NK-92 (cell line): ENCODE measurements around the gene MSI1.
"Not testable (repeated sequence)": the region's sequence is repeated elsewhere in the genome, so short reads cannot be mapped to it uniquely, and the experiment has no call there.

Experiments used
- DNase-seq: peaks from one replicate; lab custom pipeline; 2025; ENCODE audit not compliant: unreplicated experiment; lab: John Stamatoyannopoulos, UW

The MSI1 gene

DNA sequence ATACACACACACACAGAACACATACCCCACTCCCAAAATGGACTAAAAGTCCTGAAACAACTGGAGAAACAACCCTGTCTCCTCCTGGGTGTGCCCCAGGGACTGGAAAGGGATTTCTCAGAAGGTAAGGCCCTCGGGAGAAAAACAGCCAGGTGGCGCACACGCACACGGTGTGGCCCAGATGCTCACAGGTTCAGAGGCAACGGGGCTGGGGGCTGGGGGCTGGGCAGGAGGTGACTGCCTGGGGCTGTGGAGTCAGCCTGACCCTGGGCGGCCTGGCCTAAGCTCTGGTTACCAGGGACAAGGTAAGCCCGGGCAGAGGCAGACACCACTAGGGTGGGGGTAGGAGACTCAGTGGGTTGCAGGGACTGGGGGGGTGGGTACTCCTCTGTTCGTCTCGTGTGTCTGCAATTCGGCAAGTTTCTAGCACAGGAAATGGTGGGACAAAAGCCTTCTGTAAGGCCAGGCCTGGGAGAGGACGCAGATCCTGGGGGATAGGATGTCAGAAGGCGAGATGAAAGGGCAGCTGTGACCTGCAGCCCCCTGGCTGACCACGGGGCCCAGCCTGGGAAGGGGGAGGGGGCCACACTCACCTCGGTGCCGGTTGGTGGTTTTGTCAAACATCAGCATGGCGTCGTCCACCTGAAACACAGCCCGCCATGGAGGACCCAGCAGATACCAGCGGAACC, 10.4 kb downstream of the MSI1 start:
- DNase-seq: no peak

- DNase-seq: no peak
These were observed 11.9 kb downstream of the MSI1 start for GRCh38 chr12:120357104-120357503.

- DNase-seq: peak; percentile 4
These were observed 12.4 kb downstream of the MSI1 start for GRCh38 chr12:120356567-120357030.

GRCh38 chr12:120353556-120354317, 15.2 kb downstream of the MSI1 start:
- no peak for DNase-seq

GRCh38 chr12:120353136-120353535, 15.8 kb downstream of the MSI1 start:
- no peak for DNase-seq

DNA sequence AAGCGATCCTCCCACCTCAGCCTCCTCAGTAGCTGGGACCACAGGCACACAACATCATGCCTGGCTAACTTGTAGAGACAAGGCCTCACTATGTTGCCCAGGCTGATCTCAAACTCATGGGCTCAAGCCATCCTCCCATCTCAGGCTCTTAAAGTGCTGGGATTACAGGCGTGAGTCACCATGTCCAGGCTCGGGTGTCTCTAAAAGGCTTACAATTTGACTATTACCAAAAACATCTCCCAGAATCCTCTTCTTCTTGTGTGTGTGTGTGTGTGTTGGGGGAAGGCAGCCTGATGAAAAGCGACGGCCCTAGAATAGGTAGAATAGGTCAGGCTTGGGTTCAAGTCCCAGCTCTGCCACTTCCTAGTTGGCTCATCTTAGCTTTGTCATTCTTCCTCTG, 16.8 kb downstream of the MSI1 start:
- no peak for DNase-seq

DNA sequence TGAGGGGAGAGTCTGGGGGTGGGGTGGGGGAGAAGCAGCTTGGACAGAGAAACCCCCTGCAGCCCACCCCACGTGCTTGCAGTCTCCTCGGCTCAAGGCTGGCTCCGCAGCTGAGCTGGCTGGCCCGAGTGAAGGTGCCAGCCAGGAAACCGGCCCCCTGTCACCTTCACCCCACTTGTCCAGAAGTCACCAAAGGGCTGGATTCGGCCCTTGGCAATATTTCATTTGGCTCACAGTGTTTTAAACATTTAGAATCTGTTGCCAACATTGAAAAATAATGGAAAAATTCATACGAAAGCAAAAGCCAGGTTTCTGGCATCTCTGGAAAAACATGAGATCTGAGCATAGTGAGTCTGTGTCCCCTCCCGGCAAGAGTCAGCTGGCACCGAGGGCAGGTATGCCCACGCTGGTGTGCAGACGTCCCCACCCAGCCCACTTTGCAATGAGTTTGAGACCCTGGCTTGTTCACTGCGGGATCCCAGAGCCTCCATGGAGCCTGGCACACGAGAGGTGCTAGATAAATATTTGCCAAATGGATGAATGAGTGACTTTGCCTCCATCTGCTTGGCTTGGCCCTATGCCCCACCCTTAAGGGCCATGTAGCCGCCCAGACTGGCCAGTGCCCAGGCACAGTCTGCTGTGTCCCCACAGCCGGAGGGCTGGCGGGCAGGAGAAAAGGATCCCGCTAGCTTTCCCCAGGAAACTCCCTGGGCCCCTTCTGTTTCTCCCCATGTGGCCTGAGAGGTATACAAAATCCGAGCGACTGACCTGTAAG, 18.2 kb downstream of the MSI1 start:
- DNase-seq: no peak

DNA sequence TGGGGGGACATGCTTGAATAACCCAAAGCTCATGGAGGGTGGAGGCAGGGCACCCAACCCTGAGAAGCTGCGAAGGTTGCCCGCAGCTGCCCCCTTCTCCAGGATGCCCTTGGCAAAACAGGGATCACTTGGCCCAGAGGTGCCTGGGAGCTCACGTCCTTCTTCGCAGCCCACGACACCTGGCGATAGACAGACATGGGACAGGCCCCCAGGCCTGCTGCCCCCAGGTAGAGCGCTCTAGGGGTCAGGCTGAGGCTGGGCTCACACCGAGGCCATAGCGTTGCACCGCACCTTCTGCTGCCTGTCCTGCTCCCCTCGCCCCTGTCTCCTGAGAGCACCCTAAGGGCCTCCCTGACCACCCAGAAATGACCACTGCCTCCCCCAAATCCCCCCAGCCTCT, 21.2 kb downstream of the MSI1 start:
- no peak for DNase-seq

DNA sequence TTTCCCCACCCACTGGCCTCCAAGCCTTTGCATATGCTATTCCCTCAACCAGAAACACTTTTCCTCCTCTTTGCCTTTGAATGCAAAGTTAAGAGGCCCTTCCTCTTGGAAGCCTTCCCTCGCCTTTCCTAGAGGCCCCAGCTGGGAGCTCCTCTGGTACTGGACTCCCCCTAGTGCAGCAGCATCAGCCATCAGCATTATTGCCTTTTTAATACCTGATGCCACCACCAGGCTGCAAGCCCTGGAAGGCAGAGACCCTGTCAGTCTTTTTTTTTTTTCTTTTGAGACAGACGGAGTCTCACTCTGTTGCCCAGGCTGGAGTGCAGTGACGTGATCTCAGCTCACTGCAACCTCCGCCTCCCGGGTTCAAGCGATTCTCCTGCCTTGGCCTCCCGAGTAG, 22.3 kb downstream of the MSI1 start:
- DNase-seq: no peak

GRCh38 chr12:120346031-120346430, 22.9 kb downstream of the MSI1 start:
- DNase-seq: no peak

DNA sequence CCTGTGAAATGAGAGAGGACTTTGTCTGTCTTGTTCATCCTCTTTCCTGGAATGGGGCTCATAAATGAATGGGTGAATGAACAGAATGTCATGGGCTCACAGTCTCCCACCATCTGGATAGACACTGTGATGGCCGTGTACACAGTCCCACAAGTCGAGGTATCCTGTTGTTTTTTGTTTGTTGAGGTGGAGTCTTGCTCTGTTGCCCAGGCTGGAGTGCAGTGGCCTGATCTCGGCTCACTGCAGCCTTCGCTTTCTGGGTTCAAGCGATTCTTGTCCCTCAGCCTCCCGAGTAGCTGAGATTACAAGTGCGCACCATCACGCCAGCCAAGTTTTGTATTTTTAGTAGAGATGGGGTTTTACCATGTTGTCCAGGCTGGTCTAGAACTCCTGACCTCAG, 25.3 kb downstream of the MSI1 start:
- no peak for DNase-seq

DNA sequence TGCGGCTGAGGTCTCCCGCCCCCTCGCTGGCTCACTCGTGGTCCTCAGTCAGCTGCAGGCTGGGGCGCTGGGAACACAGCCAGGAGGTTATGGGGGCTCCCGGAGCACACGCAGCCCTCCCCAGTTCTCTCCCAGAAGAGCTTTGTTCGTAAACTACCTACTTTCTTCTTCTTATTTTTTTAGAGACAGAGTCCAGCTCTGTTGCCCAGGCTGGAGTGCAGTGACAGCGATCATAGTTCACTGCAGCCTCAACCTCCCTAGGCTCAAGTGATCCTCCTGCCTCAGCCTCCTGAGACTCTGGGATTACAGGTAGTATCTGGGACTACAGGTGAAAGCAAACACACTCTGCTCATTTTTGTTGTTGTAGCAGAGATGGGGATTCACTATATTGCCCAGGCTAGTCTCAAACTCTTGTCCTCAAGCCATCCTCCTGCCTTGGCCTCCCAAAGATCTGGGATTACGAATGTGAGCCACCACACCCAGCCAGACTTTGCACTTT, 25.9 kb downstream of the MSI1 start:
- DNase-seq: no peak

- no peak for DNase-seq
These were observed 26.6 kb downstream of the MSI1 start for GRCh38 chr12:120342175-120343038.

- no peak for DNase-seq
These were observed 29.7 kb downstream of the MSI1 start for GRCh38 chr12:120339256-120339655.

GRCh38 chr12:120337730-120338129, 31.2 kb downstream of the MSI1 start:
- DNase-seq: no peak

GRCh38 chr12:120336392-120336791, 32.6 kb downstream of the MSI1 start:
- not testable (repeated sequence) for DNase-seq

- not testable (repeated sequence) for DNase-seq
These were observed 33.5 kb downstream of the MSI1 start for GRCh38 chr12:120335447-120335846.

DNA sequence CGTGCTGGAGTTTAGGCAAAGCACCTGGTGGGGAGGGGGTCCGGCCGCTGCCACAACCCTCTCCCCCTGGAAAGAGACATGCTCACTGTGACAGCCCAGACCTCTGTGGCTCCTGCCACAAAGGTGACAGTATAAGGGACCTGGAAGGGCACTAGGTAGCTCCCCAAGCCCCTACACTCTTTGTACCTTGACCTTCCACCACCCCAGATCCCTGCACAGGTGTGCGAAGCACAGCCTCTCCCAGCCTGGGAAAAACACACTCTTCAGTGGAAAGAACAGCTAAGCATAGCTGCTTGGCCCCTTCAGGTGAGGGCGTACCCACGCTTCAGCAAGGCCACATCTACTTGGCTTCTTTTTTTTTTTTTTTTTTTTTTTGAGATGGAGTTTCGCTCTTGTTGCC, 36.4 kb downstream of the MSI1 start:
- no peak for DNase-seq

DNA sequence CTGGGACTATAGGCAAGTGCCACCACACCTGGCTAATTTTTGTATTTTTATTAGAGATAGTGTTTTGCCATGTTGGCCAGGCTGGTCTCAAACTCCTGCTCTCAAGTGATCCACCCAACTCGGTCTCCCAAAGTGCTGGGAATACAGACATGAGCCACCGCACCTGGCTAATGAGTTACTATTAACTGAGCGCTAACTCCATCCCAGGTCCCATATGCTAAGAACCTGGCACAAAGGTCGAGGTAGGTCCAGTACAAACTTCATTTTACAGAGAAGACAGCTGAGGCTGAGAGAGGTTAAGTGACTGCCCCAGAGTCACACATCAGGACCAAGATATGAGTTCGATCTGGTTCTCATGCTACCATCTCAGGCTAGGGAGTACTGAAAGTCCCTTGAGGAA, 36.9 kb downstream of the MSI1 start:
- no peak for DNase-seq

DNA sequence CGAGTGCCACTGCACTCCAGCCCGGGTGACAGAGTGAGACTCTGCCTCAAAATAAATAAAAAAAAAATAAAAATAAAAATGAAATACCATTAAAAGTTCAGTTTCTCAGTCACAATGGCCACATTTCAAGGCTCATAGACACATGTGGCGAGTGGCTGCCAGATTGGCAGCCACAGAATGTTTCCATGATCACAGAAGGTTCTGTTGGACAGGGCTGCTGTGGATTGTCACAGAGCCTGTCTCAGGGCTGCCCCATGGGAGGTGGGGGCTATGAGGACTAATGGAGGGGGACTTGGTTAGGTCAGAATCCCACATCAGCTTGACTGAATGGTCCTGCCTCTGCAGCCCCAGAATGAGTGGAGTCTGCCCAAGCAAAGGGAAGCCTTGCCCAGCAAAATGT, 37.6 kb downstream of the MSI1 start:
- DNase-seq: no peak

- DNase-seq: no peak
These were observed 40.7 kb downstream of the MSI1 start for GRCh38 chr12:120328228-120328627.
